Cardiac fibroblast (primary cell): ENCODE results near the gene TIMM22.
"Not testable (repeated sequence)": the region's sequence is repeated elsewhere in the genome, so short reads cannot be mapped to it uniquely, and the experiment has no call there.

Source experiments
- DNase-seq, 2 donors: peaks; one replicate each; pipeline versions ENCODE4 v3.0.0 to v3.0.0-alpha.2; 2010; ENCODE audit warnings: low read depth in 2 of 2
- H3K4me3 ChIP-seq, 2 donors: replicated peaks in 1 of 2; 1 replicate in 1 of 2; 2 replicates in 1 of 2; pipeline ENCODE4 v1.5.1; 2011; ENCODE audit warnings: low read depth in 2 of 2, low read length in 2 of 2, mild to moderate bottlenecking in 2 of 2, moderate library complexity in 1 of 2
- CTCF ChIP-seq: IDR thresholded peaks from one replicate; pipeline ENCODE4 v1.5.1; 2011; ENCODE audit warnings: low read depth, mild to moderate bottlenecking, low read length, inconsistent platforms

The TIMM22 gene

GRCh38 chr17:1039511-1040215, 42.7 kb downstream of the TIMM22 start:
- no peak overlapping the region for H3K4me3 ChIP-seq
- DNase-seq = peak; percentile 15 to 37
- no peak for TF ChIP-seq CTCF

GRCh38 chr17:1040216-1040600, 43.3 kb downstream of the TIMM22 start:
- no peak overlapping the region for H3K4me3 ChIP-seq

GRCh38 chr17:1041746-1042145, 44.8 kb downstream of the TIMM22 start:
- DNase-seq = no peak
- no peak for TF ChIP-seq CTCF
- no peak overlapping the region for H3K4me3 ChIP-seq

More at GRCh38 chr17:1040216-1040600, 43.3 kb downstream of the TIMM22 start:
- no peak for DNase-seq
- no peak for TF ChIP-seq CTCF

- TF ChIP-seq CTCF = no peak
- no peak for DNase-seq
- H3K4me3 ChIP-seq = no peak overlapping the region
Observed at GRCh38 chr17:1042486-1042885, 45.6 kb downstream of the TIMM22 start.

- peak; percentile 52 to 69 for DNase-seq
- H3K4me3 ChIP-seq = no peak overlapping the region
- TF ChIP-seq CTCF = no peak
Observed at GRCh38 chr17:1043601-1044251, 46.8 kb downstream of the TIMM22 start.

GRCh38 chr17:1044387-1045009, 47.6 kb downstream of the TIMM22 start:
- not testable (repeated sequence) for DNase-seq, H3K4me3 ChIP-seq

- no peak overlapping the region for H3K4me3 ChIP-seq
- DNase-seq = no peak
- TF ChIP-seq CTCF = no peak
Observed at GRCh38 chr17:1045456-1045855, 48.5 kb downstream of the TIMM22 start.
